Stimulated activated CD8-positive, alpha-beta memory T cell treated with anti-CD3 and anti-CD28 coated beads, Interleukin-12 subunit alpha, Interleukin-12 subunit beta, amount 100 ng/mL, for 24 hours (primary cell): ENCODE data around the gene FADS3.

Source experiments
- DNase-seq: peaks from one replicate; pipeline ENCODE4 v3.0.0-alpha.2; 2020; ENCODE audit errors: extremely low read depth

The FADS3 gene

DNA sequence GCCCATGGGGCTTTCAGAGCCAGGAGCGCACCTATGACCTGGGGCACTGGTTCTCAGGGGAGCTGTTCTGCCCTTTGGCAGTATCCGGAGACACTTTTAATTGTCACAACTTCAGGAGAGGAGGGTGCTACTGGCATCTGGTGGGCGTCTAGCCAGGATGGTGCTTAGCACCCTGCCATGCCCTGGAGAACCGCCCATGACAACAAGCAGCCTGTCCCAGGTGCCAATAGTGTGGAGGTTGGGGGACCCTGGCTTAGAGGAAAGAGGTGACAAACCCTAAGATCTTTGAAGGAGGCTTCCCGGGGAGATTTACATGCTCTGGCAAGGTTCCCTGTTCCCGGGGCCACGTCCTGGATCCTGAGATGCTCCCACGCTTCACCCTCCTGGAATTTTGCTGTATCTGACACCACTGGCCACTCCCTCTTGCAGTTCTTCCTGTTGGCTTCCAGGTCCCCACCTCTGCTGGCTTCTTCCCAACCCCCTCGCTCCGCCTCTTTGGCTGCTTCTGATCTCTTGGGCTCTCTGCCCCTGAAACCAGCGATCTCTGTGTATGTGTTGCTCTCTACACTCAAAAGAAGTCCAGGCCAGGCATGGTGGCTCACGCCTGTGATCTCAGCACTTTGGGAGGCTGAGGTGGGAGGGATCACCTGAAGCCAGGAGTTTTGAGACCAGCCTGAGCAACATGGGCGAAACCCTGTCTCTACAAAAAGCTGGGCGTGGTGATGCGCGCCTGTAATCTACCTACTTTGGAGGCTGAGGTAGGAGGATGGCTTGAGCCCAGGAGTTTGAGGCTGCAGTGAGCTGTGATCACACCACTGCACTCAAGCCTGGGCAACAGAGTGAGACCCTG, 31.1 kb downstream of the FADS3 start:
- DNase-seq: no peak

DNA sequence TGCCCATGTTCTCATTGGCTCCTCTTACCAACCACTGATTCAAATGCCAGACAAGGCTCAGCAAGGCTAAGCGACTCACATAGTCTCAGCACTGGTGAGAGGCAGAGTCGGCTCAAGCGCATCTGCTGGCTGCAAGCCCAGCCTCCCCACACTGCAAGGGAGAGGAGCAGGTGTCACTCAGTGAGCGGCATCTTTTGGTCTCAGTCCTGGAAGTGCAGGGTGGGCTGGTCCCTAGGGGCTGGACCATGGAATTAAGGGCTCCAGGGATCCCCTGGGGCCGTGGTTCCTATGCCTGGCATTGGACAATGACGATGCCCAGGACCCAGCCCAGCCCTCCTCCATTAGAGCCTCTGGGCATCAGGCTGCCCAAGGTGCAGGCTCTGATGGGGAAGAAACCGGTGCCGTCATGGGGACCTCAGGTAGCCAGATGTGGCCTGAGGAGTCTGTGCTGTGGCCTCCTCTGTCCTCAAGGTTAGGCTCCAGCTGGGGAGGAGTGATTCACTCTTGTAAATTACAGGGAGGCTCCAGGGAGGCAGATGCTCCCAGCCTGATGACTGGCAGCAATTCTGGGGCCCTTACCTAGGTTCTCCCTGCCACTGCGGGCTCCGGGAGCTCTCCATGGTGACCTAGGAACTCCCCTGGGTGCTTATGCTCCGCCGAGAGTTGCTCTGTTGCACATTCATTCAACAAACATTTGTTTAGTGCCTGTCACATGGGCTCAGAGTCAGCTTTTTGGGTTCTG, 35.2 kb downstream of the FADS3 start:
- no peak for DNase-seq

DNA sequence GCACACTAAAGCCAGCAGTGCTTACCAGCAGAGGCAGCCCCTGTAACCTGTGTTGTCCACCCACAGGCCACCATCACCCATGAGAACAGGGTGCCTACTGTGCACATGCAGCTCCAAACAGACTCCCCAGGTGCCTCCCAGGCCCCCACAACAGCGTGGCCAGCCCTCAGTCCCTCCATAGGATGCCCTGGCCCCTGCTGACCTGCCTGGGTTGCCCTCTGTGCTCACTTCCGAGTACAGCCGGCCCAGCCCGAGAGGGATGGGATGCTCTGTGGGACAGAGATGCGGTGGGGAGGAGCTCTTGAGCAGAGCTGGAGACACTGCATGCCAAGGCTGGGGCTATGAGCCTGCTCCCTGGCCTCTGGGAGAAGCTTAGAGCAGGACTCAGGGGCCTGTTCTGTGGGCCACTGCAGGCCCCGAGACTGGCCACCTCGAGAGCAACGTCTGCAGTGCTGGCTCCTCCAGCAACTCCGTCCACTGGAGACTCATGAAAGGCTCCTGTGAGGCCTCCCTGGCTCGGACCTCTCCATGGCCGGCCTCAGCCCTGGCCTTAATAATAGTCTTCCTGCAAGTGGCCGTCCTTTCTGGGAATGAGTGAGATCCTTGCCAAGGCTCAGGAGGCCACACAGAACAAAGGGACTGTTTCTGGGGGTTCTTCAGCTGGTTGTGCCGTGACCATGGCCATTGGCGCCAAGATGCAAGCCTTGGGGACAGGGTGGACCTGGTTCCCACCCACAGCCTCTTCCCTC, 36.2 kb downstream of the FADS3 start:
- DNase-seq: no peak

DNA sequence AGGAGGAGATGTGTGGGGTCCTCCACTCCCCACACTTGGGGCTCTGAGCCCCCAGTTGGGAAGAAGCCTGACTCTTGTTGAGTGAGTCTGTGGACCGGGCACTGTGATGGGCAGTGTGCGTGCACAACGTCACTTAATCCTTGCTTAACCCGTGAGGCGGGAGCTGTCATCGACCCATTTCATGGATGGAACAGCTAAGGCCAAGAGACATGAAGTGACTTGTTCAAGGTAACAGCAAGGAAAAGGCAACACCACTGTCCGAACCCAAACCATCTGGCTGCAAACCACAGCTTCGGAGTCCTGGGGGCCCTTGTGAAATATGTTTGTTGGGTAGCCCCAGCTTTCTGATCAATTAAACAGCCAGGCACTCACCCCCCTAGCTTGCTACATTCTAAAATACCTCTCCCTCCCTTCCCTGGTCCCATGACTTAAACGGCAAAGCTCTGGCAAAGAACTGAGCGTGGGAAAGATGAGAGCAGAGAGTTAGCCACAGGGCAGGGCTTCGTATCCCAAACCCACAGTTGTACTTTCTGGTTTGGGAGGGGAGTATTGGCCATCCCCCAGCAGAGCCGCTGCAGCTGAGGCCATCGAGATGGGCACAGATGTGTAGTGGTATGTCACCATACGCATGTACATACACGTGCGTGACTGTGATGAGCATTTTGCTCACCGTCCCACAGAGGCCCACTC, 37.0 kb downstream of the FADS3 start:
- DNase-seq: no peak

DNA sequence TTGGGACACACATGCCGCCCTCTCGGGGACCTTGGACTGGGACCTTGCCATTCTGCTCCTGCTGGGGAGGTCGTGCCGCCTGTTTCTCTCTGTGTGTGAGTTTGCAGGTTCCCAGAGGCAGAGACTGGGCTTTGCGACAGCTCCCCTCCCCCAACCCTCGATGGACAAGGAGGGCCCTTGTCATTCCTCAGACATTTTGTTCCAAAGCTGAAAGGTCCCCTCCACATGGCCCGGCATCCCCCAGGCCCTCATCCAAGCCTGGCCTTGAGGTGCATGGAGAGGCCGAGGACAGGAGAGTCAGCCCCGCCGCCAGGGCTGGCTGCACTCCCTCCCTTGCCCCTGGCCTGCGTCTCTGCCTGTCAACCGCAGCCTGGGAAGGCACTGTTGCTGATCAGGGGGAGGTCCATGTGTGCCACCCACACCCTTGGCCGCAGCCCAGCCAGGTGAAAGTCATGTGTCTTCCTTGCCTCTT, 37.6 kb downstream of the FADS3 start:
- no peak for DNase-seq

DNA sequence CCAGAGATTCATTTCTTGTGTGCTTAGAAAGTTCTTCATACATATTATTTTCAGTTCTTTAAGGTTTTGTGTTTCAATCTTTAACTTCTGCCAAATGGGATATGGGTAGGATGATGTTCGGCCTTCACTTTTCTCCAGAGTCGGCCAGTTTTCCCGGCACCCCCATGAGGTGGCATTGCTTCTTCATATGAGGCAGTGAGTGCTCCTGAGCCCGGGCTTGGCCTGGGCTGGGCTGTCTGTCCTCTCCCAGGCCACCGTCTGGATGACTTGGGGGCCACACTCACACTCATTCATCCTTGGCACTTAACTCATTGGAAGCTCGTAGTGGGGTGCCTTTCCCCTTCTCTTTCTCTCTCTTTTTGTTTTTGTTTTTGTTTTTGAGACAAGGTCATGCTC, 39.4 kb downstream of the FADS3 start:
- DNase-seq: no peak

DNA sequence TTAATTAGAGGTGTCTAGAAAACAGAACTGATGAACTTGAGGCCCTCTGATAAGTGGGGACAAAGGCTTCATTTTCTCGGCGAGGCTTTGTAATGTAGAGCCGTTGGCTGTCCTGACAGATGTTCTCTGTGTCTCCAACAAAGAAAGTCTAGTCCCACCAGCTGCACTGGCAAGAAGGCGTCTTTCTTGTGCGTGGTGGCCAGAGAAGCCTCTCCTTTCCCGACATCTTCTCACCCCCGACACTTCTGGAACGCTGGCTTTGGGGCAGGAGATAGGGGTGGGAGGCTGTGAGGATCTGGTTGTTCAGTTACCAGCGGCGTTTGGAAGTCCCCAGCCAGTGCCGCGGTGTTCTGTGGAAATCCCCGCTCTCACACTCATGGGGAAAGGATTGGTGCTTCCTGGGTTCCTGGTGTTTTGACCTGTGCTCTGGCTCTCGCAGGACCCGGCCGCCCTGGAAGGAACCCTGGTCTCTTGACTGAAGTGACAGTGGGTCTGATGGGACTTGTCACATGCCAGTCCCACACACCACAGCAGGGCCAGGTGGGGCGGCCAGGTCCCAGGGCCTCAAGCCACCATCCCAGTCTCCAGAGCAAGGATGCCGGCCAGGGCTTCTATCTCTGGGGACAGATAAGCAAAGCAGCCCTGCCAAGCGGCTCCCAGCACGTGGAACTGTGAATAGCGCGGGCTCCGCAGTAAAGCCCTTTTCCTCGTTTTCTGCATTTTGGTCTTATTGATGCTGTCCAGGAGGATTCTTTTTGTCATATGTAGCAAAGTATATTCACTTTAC, 40.0 kb downstream of the FADS3 start:
- DNase-seq: no peak

DNA sequence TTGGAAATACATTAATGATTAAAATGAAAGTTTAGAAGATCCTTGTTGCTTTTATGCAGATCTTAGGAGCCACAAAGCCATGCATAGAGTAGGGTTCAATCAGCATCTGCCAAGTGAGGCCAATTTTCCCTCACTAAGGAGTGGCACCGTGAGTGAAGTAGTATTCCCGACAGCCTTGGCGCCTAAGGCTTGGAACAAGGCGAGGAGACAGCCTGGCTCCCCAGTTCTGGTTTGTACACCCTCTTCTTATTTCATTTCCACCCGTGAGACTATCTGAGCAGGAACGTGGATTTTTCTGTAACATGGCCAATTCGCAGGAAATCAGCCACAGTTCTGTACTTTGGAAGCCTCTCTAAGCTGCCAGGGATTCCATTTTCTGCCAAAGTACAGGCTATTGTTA, 40.7 kb downstream of the FADS3 start:
- no peak for DNase-seq

DNA sequence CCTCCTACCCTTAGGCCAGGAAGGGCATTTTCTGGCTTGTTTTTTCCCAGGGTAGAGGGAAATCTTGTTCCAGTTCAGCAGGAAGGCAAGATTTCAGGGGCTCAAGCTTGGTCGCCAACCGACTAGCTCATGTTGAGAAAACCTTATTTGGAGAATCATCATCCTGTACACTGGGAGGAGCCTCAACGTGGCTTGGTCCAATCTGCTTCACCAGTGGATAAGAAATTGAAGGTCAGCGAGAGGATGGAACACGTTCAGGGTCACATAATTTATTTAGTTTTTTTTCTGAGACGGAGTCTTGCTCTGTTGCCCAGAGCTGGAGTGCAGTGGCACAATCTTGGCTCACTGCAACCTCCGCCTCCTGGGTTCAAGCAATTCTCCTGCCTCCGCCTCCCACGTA, 42.7 kb downstream of the FADS3 start:
- DNase-seq: no peak

DNA sequence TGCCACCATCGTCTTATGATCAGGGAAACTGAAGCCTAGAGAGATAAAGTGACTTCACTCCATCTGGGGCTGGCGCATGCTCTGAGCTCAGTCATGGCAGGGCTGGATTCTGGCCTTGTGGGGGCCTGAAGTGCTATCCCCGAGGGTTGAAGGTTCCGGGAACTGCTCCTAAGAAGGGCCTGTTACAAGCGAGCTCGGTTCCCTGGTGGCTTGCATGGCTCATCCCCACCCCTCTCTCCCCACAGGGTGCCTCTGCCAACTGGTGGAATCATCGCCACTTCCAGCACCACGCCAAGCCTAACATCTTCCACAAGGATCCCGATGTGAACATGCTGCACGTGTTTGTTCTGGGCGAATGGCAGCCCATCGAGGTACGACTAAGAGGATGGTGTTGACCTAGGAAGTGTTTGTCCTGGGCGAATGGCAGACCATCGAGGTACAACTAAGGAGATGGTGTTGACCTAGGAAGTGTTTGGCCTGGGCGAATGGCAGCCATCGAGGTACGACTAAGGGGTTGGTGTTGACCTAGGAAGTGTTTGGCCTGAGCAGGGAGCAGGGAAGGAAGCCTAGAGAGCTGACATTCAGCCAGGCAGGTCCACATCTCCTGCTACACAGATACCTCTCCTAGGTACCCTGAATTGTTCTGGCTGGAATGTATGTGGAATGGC, 43.3 kb downstream of the FADS3 start:
- DNase-seq: no peak

DNA sequence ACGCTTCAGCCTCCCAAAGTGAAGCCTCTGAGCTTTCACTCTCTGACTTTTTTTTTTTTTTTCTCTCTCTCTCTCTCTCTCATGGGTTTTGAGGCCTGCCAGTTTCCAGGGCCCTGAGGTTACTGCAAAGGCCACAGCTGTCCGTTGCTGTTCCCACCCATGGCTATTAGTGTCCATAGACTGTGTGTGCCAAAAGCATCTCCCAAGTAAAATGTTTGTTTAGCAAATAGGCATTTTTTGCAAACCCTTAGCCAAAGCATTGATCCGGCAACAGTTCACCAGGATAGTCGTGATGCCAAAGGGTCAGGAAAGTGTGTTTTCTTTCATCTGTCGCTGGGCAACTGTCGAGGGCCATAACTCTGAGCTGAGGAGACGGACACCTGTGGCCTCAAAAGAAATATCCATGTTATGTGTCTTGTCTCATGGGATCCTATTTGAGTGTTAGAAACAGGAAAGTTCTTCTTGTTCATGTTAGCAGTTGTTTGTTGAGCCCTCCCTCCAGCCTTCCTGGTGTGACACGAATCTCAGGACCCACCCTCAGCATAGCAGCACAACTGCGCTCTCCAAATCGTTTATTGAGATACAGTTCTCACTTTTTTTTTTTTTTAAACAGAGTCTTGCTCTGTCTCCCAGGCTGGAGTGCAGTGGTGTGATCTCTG, 44.9 kb downstream of the FADS3 start:
- DNase-seq: no peak

DNA sequence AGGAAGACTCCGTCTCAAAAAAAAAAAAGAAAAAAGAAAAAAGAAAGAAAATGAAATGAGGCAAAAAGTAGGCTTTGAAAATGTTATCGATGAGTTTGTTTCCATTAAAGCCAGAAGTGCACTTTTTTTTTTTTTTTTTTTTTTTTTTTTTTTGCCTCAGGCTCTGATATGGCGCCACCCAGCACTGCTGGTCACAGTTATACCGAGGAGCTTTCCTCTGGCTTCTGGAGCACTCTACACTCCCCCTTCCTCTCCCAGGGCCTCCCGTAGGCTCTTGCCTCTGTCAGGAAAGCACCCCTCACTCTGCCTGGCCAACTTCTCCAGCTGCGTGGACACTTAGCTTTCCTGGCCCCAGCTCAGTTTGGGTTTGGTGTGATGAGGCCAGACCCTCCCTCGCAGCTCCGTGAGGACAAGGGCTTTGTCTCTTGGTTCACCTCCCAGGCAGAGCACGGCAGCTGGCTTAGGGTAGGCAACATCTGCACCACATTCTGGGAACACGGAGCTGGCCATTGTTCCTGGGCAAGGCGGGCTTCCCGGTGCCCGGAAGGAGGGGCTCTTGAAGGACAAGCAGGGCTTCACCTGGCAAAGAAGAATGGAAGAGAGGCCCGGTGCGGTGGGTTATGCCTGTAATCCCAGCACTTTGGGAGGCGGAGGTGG, 46.3 kb downstream of the FADS3 start:
- DNase-seq: no peak

DNA sequence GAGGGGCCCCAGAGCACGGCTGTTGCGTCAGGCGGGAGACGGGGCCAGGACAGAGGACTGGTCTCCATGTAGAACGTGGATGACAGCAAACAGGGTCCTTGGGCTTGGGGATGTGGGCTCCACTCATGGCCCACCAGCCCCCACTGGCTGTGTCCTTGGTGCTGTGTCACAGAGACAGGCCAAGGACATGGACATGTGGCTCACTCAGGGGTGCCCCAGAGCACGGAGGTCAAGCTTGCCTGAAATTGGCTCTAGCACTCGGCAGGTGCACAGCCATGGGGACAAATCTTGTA, 48.9 kb downstream of the FADS3 start:
- DNase-seq: no peak

DNA sequence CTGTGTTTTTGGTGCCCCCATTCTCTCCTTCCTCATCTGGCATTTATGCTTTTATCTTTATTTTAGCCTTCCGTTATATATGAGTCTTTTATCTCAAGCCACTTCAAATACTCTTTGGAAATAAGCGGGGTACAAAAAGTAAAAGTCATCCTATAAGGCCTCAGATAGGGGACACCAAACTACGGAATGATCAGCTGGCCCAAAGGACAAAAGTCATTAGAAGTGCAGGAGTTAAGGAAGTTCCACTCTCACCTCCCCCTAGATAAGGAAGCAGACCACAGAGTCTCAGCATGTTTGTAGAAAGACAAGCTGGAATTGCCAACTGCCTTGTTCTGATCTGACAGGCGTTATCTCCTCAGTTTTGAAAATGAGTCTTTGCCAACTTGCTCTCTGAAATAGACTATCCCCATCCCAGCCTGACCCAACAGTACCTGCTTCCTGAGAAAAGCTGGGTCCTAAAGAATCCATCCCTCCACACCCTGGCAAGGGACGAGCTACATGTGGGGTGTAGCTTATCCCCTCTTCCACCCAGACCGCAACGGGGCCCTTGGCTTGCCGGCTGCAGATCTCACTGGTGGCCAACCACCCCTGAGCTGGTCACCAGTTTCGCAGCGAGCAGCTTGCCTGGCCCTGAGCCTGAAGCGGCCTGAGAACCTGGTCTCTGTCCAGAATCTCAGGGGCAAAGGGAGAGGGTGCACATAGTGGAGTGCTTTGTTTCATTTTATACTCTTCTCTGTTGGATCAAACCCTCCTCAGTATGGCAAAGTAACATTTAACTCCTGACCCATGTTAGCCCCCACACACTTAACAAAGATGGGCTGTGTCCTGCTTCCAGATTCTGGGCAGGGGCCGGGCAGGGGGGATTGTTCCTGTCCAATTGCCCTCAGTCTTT, 49.5 kb downstream of the FADS3 start:
- no peak for DNase-seq

DNA sequence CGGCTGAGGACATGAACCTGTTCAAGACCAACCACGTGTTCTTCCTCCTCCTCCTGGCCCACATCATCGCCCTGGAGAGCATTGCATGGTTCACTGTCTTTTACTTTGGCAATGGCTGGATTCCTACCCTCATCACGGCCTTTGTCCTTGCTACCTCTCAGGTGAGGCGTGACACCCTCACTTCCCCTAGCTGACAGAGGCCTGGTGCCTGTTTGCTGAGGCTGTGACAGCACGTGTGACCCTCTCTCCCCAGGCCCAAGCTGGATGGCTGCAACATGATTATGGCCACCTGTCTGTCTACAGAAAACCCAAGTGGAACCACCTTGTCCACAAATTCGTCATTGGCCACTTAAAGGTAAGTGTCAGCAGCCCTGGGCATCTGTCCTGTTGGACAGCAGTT, 51.0 kb downstream of the FADS3 start:
- no peak for DNase-seq

DNA sequence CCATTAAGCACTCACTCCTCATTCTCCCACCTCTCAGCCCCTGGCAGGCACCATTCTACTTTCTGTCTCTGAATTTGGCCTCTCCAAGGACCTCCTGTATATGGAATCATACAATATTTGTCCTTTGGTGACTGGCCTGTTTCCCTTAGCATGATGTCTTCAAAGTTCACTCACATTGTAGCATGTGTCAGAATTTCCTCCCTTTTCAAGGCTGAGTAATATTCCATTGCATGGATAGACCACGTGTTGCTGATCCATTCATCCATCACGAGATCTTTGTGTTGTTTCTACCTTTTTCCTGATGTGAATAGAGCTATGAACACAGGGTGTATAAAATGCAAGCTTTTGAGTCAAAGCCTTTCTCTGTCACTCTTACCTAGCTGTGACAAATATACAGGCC, 51.6 kb downstream of the FADS3 start:
- DNase-seq: no peak

DNA sequence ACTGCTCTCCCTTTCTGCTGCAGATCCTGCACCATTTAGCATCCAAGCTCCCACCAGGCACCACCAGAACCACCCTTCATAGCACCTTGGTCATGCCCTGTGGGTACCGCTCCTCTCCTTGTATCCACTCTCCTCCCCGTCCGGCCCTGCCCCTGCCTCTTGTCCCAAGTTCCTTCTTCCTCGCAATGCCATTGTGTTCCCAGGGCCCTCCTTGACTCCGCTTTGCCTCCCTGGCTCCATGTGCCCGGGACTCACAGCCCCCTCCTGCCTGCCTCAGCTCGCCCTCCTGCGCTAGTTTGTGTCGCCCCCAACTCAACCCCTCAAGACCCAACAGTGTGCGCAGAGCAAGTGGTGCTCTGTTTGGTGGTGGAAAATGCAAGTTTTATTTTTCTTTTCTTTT, 52.4 kb downstream of the FADS3 start:
- no peak for DNase-seq

DNA sequence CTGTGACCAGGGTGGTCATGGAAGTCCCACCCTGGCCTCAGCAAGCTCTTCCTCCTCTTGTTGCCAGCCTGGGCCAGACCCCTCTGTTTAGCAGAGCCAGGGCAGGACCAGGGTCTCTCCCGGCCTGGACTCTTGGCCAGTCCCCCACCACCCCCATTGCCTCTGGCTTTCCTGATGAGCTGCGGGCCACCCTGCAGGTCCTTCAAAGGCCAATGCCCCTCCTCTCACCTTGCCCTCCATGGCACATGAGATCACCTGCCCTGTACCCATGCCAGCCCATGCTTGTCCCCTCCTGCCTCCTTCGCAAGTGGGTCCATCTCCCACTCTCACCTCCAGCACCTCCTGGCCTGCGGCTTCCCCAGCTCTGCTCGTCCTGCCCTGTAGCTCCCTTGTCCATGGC, 52.8 kb downstream of the FADS3 start:
- no peak for DNase-seq
